Fibroblast of lung (primary cell): ENCODE data around the gene ZNF516.

ENCODE experiments used
- EZH2 ChIP-seq: IDR thresholded peaks from 2 replicates; pipeline ENCODE4 v1.5.1; 2012; ENCODE audit warnings: low read length, control low read depth, mild to moderate bottlenecking; ENCODE audit errors: missing control alignments
- TF ChIP-seq, protein P1 (sequence below), 2 donors: IDR thresholded peaks in 1 of 2; conservative IDR thresholded peaks in 1 of 2; 1 replicate in 1 of 2; 2 replicates in 1 of 2; pipeline ENCODE4 v1.5.1; 2011 to 2012; ENCODE audit warnings: low read length in 2 of 2, control low read depth in 1 of 2, inconsistent platforms in 1 of 2, low read depth in 1 of 2, mild to moderate bottlenecking in 1 of 2

DNA sequence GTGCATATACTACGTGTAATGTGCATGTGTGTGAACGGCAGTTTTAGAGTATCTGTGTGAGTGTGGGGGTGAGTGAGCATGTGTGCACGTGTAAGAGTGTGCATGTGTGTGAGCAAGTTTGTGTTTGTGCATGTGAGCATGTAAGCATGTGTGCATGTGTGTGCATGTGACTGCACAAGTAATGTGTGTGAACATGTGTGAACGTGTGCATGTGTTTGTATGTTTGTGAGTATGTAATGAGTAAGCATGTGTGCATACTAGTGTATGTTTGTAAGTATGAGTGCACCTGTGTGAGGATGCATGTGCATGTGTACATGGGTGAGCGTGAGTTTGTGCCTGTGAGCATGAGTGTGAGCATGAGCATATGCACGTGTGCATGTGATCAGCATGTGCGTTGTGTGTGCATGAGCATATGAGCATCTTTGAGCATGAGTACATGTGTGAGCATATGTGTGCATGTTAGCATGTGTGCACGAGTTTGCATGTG is 90.7 kb downstream of the ZNF516 start:
- TF ChIP-seq, protein P1, sequence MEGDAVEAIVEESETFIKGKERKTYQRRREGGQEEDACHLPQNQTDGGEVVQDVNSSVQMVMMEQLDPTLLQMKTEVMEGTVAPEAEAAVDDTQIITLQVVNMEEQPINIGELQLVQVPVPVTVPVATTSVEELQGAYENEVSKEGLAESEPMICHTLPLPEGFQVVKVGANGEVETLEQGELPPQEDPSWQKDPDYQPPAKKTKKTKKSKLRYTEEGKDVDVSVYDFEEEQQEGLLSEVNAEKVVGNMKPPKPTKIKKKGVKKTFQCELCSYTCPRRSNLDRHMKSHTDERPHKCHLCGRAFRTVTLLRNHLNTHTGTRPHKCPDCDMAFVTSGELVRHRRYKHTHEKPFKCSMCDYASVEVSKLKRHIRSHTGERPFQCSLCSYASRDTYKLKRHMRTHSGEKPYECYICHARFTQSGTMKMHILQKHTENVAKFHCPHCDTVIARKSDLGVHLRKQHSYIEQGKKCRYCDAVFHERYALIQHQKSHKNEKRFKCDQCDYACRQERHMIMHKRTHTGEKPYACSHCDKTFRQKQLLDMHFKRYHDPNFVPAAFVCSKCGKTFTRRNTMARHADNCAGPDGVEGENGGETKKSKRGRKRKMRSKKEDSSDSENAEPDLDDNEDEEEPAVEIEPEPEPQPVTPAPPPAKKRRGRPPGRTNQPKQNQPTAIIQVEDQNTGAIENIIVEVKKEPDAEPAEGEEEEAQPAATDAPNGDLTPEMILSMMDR (conservative IDR thresholded peaks at IDR 0.05 in 1 of 2, IDR thresholded peaks at IDR 0.05 in 1 of 2; ENCODE audit: low read depth in 1 of 2, low read length in 2 of 2) = no peak
- TF ChIP-seq EZH2 = no peak
